Measurements from ENCODE around the gene CDK14. TPM values are rescaled to one million over a fixed set of nuclear protein-coding genes. Genes with fewer than 3 reads are reported as not detected.

Gene CDK14
- total and polyA plus RNA-seq, 10 of the 15 experiments (the other 5 are each of a cell fraction or from before 2014, with no cell fraction given) = 6.5 to 61.3 (median 24.2) TPM

- Histone ChIP-seq H2AFZ (ENCODE audit: control insufficient read depth, low read depth, low read length) (no peak overlapping the region), H3K9me3 (replicated peaks; ENCODE audit: control insufficient read depth, insufficient read depth, low read length) (no peaks in the 10 kb centered on the region), H4K20me1 (ENCODE audit: control insufficient read depth, insufficient read depth) (no peaks in the 10 kb centered on the region), H3K4me1 (ENCODE audit: control insufficient read depth, insufficient read depth, low read length) (no peaks in the 10 kb centered on the region), H3K79me2 (ENCODE audit: control insufficient read depth, insufficient read depth, low read length) (no peaks in the 10 kb centered on the region), H3K4me2 (ENCODE audit: control insufficient read depth, insufficient read depth) (no peak overlapping the region), H3K4me3 (no peak overlapping the region), H3K27ac (ENCODE audit: control insufficient read depth, insufficient read depth) (no peak overlapping the region), H3K9ac (ENCODE audit: control insufficient read depth, insufficient read depth, low read length) (no peak overlapping the region), H3K27me3 (replicated peaks in 1 of 2; ENCODE audit: control insufficient read depth in 2 of 2, insufficient read depth in 2 of 2, low read length in 1 of 2) (no peaks in the 10 kb centered on the region), H3K36me3 (ENCODE audit: control insufficient read depth in 2 of 2, insufficient read depth in 2 of 2, low read length in 1 of 2) (no peaks in the 10 kb centered on the region)
- DNase-seq (ENCODE audit: low read depth, low spot score) (no peak), FAIRE-seq (no peak), ATAC-seq (no peak)
- POLR2A ChIA-PET = no interaction called here
- CTCF ChIA-PET = interaction anchor here (3.5 kb wide), 1 partner anchor 12 kb away, joined by 13 read pairs; no protein-coding TSS in a partner anchor
- intact Hi-C loops (cut with micrococcal nuclease; ENCODE audit: unreplicated experiment) = no loop called here
- RAD21 ChIA-PET (ENCODE audit: unreplicated experiment) = no interaction called here
- SMC1A ChIA-PET (ENCODE audit: uncharacterized antibody, unreplicated experiment) = interaction anchor here (2.8 kb wide), 1 partner anchor 12 kb away, joined by 14 read pairs; no protein-coding TSS in a partner anchor
- TF ChIP-seq, protein P1, sequence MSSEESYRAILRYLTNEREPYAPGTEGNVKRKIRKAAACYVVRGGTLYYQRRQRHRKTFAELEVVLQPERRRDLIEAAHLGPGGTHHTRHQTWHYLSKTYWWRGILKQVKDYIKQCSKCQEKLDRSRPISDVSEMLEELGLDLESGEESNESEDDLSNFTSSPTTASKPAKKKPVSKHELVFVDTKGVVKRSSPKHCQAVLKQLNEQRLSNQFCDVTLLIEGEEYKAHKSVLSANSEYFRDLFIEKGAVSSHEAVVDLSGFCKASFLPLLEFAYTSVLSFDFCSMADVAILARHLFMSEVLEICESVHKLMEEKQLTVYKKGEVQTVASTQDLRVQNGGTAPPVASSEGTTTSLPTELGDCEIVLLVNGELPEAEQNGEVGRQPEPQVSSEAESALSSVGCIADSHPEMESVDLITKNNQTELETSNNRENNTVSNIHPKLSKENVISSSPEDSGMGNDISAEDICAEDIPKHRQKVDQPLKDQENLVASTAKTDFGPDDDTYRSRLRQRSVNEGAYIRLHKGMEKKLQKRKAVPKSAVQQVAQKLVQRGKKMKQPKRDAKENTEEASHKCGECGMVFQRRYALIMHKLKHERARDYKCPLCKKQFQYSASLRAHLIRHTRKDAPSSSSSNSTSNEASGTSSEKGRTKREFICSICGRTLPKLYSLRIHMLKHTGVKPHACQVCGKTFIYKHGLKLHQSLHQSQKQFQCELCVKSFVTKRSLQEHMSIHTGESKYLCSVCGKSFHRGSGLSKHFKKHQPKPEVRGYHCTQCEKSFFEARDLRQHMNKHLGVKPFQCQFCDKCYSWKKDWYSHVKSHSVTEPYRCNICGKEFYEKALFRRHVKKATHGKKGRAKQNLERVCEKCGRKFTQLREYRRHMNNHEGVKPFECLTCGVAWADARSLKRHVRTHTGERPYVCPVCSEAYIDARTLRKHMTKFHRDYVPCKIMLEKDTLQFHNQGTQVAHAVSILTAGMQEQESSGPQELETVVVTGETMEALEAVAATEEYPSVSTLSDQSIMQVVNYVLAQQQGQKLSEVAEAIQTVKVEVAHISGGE (CRISPR knock-in tag; IDR thresholded peaks at IDR 0.05) = no peak
- TF ChIP-seq SMAD1 (IDR thresholded peaks at IDR 0.05; ENCODE audit: low read depth, partially characterized antibody) (no peak), KAT2A (conservative IDR thresholded peaks at IDR 0.05; ENCODE audit: control insufficient read depth, low read depth, low read length) (no peak), BCL11A (IDR thresholded peaks at IDR 0.05; ENCODE audit: low read depth, low read length) (no peak), JUNB (IDR thresholded peaks at IDR 0.05) (no peak), RCOR1 (conservative IDR thresholded peaks at IDR 0.05; ENCODE audit: low read depth, low read length) (no peak), EP300 (IDR thresholded peaks at IDR 0.05; ENCODE audit: borderline replicate concordance in 1 of 2, control insufficient read depth in 1 of 2, low read depth in 2 of 2, low read length in 2 of 2) (no peak), TCF3 (IDR thresholded peaks at IDR 0.05; ENCODE audit: borderline replicate concordance, insufficient read depth, low read depth, low read length) (no peak), LARP7 (IDR thresholded peaks at IDR 0.05) (no peak), POLR2AphosphoS2 (IDR thresholded peaks at IDR 0.05; ENCODE audit: low read depth, low read length) (no peak), HCFC1 (IDR thresholded peaks at IDR 0.05; ENCODE audit: low read length) (no peak)
- TF ChIP-seq, protein P2, sequence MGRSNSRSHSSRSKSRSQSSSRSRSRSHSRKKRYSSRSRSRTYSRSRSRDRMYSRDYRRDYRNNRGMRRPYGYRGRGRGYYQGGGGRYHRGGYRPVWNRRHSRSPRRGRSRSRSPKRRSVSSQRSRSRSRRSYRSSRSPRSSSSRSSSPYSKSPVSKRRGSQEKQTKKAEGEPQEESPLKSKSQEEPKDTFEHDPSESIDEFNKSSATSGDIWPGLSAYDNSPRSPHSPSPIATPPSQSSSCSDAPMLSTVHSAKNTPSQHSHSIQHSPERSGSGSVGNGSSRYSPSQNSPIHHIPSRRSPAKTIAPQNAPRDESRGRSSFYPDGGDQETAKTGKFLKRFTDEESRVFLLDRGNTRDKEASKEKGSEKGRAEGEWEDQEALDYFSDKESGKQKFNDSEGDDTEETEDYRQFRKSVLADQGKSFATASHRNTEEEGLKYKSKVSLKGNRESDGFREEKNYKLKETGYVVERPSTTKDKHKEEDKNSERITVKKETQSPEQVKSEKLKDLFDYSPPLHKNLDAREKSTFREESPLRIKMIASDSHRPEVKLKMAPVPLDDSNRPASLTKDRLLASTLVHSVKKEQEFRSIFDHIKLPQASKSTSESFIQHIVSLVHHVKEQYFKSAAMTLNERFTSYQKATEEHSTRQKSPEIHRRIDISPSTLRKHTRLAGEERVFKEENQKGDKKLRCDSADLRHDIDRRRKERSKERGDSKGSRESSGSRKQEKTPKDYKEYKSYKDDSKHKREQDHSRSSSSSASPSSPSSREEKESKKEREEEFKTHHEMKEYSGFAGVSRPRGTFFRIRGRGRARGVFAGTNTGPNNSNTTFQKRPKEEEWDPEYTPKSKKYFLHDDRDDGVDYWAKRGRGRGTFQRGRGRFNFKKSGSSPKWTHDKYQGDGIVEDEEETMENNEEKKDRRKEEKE (IDR thresholded peaks at IDR 0.05) = no peak
- TF ChIP-seq, protein P3, sequence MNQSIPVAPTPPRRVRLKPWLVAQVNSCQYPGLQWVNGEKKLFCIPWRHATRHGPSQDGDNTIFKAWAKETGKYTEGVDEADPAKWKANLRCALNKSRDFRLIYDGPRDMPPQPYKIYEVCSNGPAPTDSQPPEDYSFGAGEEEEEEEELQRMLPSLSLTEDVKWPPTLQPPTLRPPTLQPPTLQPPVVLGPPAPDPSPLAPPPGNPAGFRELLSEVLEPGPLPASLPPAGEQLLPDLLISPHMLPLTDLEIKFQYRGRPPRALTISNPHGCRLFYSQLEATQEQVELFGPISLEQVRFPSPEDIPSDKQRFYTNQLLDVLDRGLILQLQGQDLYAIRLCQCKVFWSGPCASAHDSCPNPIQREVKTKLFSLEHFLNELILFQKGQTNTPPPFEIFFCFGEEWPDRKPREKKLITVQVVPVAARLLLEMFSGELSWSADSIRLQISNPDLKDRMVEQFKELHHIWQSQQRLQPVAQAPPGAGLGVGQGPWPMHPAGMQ (IDR thresholded peaks at IDR 0.05; ENCODE audit: borderline replicate concordance) = no peak
- TF ChIP-seq, protein P4, sequence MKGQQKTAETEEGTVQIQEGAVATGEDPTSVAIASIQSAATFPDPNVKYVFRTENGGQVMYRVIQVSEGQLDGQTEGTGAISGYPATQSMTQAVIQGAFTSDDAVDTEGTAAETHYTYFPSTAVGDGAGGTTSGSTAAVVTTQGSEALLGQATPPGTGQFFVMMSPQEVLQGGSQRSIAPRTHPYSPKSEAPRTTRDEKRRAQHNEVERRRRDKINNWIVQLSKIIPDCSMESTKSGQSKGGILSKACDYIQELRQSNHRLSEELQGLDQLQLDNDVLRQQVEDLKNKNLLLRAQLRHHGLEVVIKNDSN (IDR thresholded peaks at IDR 0.05; ENCODE audit: borderline replicate concordance, extremely low read length, insufficient read depth, low read depth, low read length) = no peak
- WGBS (ENCODE audit: insufficient coverage, insufficient replicate concordance, low lambda C conversion rate, missing lambda C conversion rate) = 67% methylated on average over 1 of the region's 1 CpG
- in situ Hi-C loops (cut with MboI) = loop anchor here (25.0 kb wide), 1 partner anchor 588 kb away; the partner anchor contains the start of gene FZD1
- BruUV-seq (replicated peaks) = no TSS peak
Observed at GRCh38 chr7:90674625-90675024, 78.5 kb downstream of the CDK14 start.

Measured in GM12878 (cell line).